IPS-20b (cell line): ENCODE data around the gene EMX2.
"Not testable (repeated sequence)": the region's sequence is repeated elsewhere in the genome, so short reads cannot be mapped to it uniquely, and the experiment has no call there.

Source experiments
- H3K27ac ChIP-seq: one replicate; pipeline ENCODE4 v1.5.1; 2013; ENCODE audit warnings: low read length
- H3K27me3 ChIP-seq: 2 replicates; pipeline ENCODE4 v1.6.1; 2013; ENCODE audit warnings: mild to moderate bottlenecking, low read length, inconsistent platforms; ENCODE audit not compliant: insufficient read depth
- H3K36me3 ChIP-seq: 2 replicates; pipeline ENCODE4 v1.6.1; 2013; ENCODE audit warnings: low read depth, mild to moderate bottlenecking, inconsistent platforms, low read length, moderate library complexity; ENCODE audit not compliant: insufficient read depth
- H3K4me1 ChIP-seq: 2 replicates; pipeline ENCODE4 v1.6.1; 2013; ENCODE audit warnings: mild to moderate bottlenecking, control low read depth, inconsistent platforms, low read length, moderate library complexity; ENCODE audit not compliant: insufficient read depth
- H3K4me3 ChIP-seq: 2 replicates; pipeline ENCODE4 v1.5.1; 2013; ENCODE audit warnings: mild to moderate bottlenecking, low read length, inconsistent platforms
- H3K9ac ChIP-seq: 2 replicates; pipeline ENCODE4 v1.6.1; 2013; ENCODE audit warnings: low read depth, mild to moderate bottlenecking, inconsistent platforms, low read length, moderate library complexity
- H3K9me3 ChIP-seq: 2 replicates; pipeline ENCODE4 v1.6.1; 2013; ENCODE audit warnings: mild to moderate bottlenecking, low read depth, low read length, inconsistent platforms; ENCODE audit not compliant: insufficient read depth

Gene EMX2

DNA sequence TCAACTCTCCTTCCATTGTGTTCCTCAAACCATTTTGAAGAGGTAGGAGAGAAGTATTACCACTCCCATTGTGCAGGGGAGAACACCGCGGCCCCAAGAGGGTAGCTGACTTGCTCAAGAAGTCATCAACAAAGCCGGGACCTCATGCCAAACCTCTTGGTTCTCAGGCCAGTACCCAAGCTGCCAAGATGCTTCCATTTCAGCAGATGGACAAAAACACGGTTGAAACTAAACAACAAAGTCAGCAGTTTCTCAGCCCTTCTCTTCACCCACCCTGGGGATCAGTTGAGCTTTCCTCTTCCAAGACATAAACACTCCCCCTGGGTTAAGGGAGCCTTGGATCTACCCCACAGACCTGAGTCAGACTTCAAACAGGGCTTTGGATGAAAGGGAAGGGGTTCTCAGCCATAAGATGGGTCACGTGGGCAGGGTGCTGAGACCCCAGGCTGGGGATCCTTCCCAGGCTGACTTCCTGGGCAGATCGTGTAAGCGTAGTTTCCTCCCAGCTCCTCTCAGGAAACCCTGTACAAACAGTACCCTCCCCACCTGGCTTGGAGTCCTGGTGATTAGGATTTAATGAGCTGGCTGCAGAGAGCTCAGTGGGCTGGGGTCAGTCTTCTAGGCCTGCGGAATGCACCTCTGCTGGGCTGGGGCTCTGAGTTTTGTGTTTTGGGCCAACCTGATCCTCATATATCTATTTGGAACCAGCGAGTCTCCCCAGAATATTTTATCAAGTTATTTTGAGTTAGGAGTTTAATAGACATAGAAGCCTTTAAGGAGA, 27.3 kb downstream of the EMX2 start:
- Histone ChIP-seq H3K27me3 (peaks cover 4% of the 10 kb centered on the region; the same call in 1 of the 2 replicates), H3K4me3 (no peak overlapping the region), H3K27ac (no peak overlapping the region), H3K36me3 (no peaks in the 10 kb centered on the region), H3K9ac (no peak overlapping the region), H3K9me3 (no peaks in the 10 kb centered on the region), H3K4me1 (no peaks in the 10 kb centered on the region)

GRCh38 chr10:117570880-117571279, 28.3 kb downstream of the EMX2 start:
- no peak overlapping the region for H3K27ac ChIP-seq
- H3K4me3 ChIP-seq, result no peak overlapping the region
- peaks cover 4% of the 10 kb centered on the region; the same call in 1 of the 2 replicates for H3K27me3 ChIP-seq
- H3K4me1 ChIP-seq, result no peaks in the 10 kb centered on the region
- H3K9ac ChIP-seq, result no peak overlapping the region
- H3K36me3 ChIP-seq, result no peaks in the 10 kb centered on the region
- no peaks in the 10 kb centered on the region for H3K9me3 ChIP-seq

DNA sequence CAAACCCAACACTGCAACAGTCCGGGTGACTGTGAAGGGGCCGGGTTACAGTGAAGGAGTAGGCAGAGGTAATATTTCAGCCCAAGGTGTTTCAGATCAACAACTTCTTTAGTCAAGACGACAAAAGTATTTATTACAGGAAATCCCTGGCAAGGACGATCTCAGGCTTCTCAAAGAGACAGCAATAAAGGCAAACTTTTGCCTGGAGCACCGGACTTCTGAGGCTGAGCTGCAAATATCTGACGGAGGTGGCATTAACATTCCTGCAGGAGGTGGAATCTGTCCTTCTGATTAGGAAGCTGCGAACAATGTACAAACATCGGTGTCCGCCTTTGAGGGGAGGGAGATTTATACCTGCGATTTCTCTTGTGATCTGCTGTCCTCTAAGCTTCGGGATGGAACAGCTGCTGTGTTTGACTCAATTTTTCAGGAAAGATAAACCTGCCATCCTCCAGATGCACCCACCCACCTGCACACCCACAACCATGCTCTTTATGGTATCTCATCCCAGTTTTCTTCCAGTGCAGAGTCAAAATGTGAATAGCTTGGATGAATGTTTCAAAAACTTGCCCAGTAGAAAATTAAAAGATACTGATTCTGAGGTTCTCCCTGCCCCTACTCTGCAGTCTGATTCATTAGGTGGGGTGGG, 32.1 kb downstream of the EMX2 start:
- H3K27me3 ChIP-seq, result peaks cover 8% of the 10 kb centered on the region; the same call in 1 of the 2 replicates
- H3K4me1 ChIP-seq, result no peaks in the 10 kb centered on the region
- no peaks in the 10 kb centered on the region for H3K9me3 ChIP-seq
- H3K36me3 ChIP-seq, result no peaks in the 10 kb centered on the region
- H3K27ac ChIP-seq, result no peak overlapping the region
- no peak overlapping the region for H3K9ac ChIP-seq
- no peak overlapping the region for H3K4me3 ChIP-seq

- H3K27ac ChIP-seq, result no peak overlapping the region
- H3K4me1 ChIP-seq, result no peaks in the 10 kb centered on the region
- H3K9me3 ChIP-seq, result no peaks in the 10 kb centered on the region
- H3K36me3 ChIP-seq, result no peaks in the 10 kb centered on the region
- peaks cover 8% of the 10 kb centered on the region; the same call in 1 of the 2 replicates for H3K27me3 ChIP-seq
- no peak overlapping the region for H3K4me3 ChIP-seq
- no peak overlapping the region for H3K9ac ChIP-seq
Observed at GRCh38 chr10:117578490-117578889, 35.9 kb downstream of the EMX2 start.

GRCh38 chr10:117578999-117579590, 36.5 kb downstream of the EMX2 start:
- peaks cover 8% of the 10 kb centered on the region; the same call in 1 of the 2 replicates for H3K27me3 ChIP-seq
- H3K9ac ChIP-seq, result no peak overlapping the region
- no peaks in the 10 kb centered on the region for H3K4me1 ChIP-seq
- no peak overlapping the region for H3K4me3 ChIP-seq
- H3K36me3 ChIP-seq, result no peaks in the 10 kb centered on the region
- H3K9me3 ChIP-seq, result no peaks in the 10 kb centered on the region
- H3K27ac ChIP-seq, result no peak overlapping the region

- Histone ChIP-seq H3K27me3 (peaks cover 8% of the 10 kb centered on the region; the same call in 1 of the 2 replicates), H3K4me3 (no peak overlapping the region), H3K9ac (no peak overlapping the region), H3K4me1 (no peaks in the 10 kb centered on the region), H3K9me3 (no peaks in the 10 kb centered on the region), H3K27ac (no peak overlapping the region), H3K36me3 (no peaks in the 10 kb centered on the region)
Observed at GRCh38 chr10:117581961-117582360, 39.4 kb downstream of the EMX2 start.

DNA sequence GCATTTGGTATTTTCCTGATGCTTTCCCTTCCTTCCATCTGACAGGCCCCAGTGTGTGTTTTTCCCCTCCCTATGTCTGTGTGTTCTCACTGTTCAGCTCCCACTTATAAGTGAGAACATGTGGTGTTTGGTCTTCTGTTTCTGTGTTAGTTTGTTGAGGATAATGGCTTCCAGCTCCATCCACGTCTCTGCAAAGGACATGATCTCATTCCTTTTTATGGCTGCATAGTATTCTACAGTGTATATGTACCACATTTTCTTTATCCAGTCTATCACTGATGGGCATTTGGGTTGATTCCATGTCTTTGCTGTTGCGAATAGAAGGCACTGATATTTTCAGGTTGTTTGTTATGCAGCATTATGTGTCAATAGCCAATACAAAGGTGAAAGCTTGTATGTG, 42.3 kb downstream of the EMX2 start:
- not testable (repeated sequence) for H3K9ac ChIP-seq, H3K4me1 ChIP-seq, H3K9me3 ChIP-seq, H3K36me3 ChIP-seq, H3K27me3 ChIP-seq, H3K4me3 ChIP-seq, H3K27ac ChIP-seq

GRCh38 chr10:117587036-117587435, 44.5 kb downstream of the EMX2 start:
- Histone ChIP-seq H3K27ac (no peak overlapping the region), H3K9ac (no peak overlapping the region), H3K9me3 (no peaks in the 10 kb centered on the region), H3K36me3 (no peaks in the 10 kb centered on the region), H3K4me1 (no peaks in the 10 kb centered on the region), H3K4me3 (no peak overlapping the region), H3K27me3 (no peaks in the 10 kb centered on the region)

- Histone ChIP-seq H3K4me3 (no peak overlapping the region), H3K27me3 (no peaks in the 10 kb centered on the region), H3K36me3 (no peaks in the 10 kb centered on the region), H3K9me3 (no peaks in the 10 kb centered on the region), H3K9ac (no peak overlapping the region), H3K27ac (no peak overlapping the region), H3K4me1 (no peaks in the 10 kb centered on the region)
Observed at GRCh38 chr10:117590101-117590875, 47.7 kb downstream of the EMX2 start.

GRCh38 chr10:117591043-117591442, 48.5 kb downstream of the EMX2 start:
- H3K36me3 ChIP-seq, result no peaks in the 10 kb centered on the region
- H3K9ac ChIP-seq, result no peak overlapping the region
- H3K27me3 ChIP-seq, result no peaks in the 10 kb centered on the region
- no peak overlapping the region for H3K4me3 ChIP-seq
- no peaks in the 10 kb centered on the region for H3K4me1 ChIP-seq
- no peak overlapping the region for H3K27ac ChIP-seq
- H3K9me3 ChIP-seq, result no peaks in the 10 kb centered on the region

DNA sequence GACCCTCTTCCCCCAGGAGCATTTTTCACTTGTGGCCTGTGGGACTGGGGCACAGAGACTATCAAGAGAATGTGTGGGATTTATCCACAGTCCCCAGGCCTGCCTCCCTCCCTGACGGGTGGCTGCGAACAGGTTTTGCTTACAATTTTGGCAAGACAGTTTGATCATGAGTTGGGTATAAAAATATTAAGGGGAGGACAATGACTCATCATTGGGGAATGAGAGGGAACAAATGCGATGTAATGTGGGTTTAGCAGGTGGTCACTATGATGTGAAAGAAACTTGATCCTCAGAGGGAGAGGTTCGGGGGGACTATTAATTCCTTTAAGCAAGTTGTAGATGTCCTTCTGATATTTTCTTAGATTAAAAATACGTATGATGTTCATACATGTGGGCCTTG, 52.2 kb downstream of the EMX2 start:
- Histone ChIP-seq H3K9ac (no peak overlapping the region), H3K27me3 (no peaks in the 10 kb centered on the region; the same call in 1 of the 2 replicates), H3K4me3 (no peak overlapping the region), H3K4me1 (peaks cover 4% of the 10 kb centered on the region; the same call in 1 of the 2 replicates), H3K27ac (no peak overlapping the region), H3K36me3 (no peaks in the 10 kb centered on the region), H3K9me3 (no peaks in the 10 kb centered on the region)
